GM21515 (cell line): Measurements from ENCODE around the gene YTHDC2.

Experiments used
- ATAC-seq: cut with Tn5 transposase; IDR thresholded peaks from one replicate; pipeline ENCODE4 v1.9.1; 2021; ENCODE audit not compliant: unreplicated experiment

The YTHDC2 gene

DNA sequence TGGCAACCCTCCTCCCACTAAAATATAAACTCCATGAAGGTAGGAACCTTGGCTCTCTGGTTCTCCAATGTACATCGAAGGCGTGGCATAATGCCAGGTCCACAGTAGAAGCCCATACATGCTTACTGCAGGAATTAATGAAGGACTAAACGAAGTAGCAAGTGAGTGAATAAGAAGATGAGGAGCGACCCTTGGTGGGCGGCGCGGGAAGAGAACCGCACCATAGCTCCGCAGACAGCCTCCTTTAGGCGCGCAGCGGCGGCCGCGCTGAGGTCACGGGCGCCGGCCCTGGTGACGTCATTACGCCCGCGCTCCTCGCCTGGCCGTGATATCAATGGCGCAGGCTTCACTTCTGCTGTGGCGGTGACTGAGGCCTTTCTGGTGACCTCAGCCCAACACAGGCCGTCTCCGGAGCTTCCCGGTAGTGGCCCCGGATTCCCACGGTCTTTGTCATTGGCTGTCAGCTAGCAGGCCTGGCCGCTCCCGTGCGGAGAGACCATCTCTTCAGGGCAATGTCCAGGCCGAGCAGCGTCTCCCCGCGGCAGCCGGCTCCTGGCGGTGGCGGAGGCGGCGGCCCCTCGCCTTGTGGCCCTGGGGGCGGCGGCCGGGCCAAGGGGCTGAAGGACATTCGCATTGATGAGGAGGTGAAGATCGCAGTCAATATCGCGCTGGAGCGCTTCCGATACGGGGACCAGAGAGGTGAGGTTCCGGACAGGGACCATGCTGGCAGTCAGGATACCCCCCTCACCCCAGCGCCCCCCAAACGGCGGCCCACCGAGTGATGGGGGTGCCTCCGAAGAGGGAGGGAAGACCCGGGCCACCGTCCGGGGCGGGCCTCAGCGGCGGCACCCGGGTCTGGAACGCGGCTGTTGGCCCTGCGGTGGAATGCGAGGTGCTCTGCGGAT is at the start of gene YTHDC2:
Gene YTHDC2 (plus strand): TSS at position 311 of the 905 bp plus-strand sequence. CDS start 202 bp downstream, at position 513.
- ATAC-seq = peak; percentile 99

DNA sequence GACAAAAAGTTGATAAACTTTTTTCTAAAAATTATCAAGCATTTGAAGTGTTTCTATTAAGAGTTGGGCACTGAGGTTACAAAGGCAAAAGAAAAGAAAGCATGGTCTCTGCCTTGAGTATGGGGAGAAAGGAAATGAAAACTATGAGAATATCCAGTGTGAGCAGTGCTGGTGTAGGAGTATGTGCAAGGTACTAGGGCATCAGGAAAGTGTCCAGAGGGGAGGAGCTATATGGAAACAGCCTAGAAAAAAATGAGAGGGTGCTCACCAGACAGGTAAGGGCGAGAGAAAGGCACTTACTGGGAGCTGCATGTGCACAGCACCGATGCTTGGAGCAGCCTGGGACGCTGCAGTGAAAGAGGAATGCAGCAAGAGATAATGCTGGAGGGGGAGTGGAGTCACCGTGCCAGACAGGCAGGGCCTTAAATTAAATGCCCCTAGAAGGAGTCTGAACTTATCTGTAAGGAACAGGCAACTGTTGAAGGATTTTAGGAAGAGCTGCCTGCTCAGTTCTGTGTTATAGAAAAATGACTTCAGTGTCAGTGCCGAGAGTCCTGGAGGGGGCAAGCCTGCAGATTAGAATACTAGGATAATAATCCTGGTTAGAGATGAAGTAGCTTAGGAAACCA is 39.3 kb upstream of the YTHDC2 start:
- no peak for ATAC-seq

DNA sequence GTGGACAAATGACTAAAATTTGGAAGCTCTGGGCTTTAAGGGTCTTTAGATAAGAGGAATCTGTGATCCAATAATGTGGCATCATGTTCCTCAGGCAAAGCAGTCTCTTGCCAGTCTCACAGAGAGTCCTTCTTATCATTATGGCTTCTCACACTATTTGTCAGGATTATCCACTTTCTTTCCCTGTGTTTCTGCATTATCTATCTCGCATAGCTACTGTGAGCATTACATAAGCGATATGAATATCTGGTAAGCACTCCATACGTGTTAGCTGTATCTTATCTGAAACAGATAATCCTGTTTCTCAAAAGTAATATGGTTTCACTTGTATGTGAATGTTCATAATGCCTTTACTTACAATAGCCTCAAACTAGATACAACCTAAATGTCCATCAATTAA is 34.8 kb upstream of the YTHDC2 start:
- no peak for ATAC-seq

DNA sequence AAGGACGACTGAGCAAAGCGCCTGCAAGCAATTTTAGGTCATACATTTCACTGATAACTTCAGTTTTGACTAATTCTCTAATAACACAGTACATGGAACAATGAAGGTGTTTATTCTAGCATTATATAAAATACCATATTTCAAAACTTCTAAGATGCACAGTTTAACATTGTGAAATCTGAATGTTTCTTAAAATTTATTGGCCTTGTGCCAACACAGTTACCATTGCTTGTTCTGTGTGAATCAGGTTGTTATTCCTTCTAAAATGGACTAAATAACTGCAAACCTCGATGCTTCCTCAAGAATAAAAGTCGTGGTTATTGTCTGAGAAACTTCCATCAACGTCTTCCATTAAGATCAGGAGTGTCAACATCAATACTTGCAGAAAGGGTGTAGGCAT is 33.3 kb upstream of the YTHDC2 start:
- no peak for ATAC-seq

DNA sequence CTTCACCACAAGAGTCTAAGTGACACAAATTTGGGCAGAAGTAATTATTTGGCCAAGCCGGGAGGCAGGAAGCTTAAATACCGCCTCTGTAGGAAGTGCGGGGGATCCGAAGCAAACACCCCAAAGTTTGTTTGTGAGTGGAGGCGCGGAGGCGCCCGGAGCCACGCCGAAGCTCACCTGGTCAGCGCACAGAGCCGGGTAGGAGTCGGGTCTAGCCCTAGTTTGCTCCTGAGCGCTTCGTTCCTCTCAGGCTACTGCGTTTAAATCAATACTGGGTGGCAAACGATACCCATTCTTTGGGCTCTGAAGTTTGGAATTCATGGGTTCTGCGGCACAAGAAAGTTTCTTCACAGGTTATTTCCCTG is 26.1 kb upstream of the YTHDC2 start:
- no peak for ATAC-seq

DNA sequence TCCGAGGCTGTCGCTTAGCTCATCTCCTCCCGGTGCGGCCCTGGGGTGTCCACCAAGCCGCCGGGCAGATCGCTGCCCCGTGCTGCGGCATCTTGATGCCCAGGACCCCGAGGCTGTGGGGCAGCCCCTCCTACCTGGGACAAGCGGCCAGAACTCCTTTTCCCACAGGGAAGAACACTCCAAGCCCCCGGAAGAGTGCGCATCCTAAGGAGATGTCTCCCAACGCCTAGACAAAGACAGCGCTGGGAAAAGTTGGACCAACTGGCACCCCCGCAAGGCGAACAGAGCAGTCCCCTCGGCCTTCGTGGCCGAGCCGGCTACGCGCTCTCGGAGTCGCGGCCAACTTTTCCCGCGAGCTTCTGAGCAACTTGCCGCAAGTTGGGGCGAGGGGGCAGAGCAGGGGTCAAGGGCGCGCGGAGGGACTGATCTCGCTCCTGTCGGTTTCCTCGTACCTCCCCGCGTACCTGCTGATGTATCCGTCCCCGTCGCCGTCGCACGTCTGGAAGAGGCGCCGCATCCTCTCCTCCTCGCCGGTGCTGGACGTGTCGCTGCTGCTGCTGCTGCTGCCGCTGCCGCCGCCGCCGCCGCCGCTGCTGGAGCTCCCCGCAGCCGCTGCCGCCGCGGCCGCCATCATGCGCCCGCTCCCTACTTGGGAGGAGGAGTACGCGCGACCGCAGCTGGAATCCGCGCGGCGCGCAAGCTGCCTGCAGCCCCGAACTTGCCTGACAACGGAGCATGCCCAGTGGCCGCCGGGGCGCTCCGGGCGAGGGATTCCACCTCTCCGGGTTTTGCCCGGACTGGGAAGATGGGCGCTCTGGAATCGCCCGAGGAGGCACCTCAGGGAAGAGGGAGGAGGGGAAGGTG is 25.5 kb upstream of the YTHDC2 start, which contains the start of gene MCC:
Gene MCC (minus strand): TSS at position 673 of the 864 bp plus-strand sequence.
- ATAC-seq = no peak

DNA sequence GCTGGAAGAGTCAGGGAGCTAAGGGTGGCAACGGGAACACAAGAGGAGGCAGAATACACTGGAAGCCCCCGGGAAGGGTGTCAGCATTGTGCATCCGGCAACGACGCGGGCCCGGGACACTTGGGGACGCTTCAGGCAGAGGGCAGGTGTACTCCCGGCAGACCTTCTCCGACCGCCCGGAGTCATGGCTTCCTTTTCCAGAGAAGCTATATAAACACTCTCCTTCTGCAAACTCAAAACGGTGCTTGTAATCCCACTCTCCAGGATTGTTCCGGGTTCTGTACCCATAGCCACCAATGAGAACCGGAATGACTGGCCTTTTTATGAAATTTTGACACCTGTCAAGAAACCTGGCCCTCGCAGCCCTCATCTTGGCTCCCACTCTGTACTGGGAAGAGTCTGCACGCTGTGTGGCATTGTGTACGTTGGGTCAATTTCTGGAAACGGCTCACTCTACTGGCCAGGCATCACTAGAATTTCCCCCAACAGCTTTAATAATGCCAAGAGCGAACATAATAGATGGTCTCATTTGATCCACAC is 24.8 kb upstream of the YTHDC2 start:
- ATAC-seq = no peak

DNA sequence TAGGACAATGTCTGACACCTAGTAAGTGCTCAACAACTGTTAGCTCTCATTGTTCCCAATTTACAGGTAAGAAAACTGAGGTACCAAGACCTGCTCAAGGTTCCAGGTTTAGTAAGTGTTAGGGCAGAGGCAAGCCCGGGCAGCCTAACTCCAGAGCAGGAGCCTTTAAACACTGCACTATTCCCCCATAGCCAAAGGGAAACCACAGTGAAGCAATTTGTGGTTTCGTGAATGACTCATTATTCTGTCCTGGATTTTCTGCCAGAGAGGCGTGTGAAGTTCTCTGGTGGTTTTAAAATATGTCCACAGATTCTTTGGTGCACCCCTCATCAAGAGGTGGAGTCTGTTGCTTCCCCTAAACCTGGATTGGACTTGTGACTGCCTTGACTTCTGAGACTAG is 24.2 kb upstream of the YTHDC2 start:
- ATAC-seq = peak; percentile 52

DNA sequence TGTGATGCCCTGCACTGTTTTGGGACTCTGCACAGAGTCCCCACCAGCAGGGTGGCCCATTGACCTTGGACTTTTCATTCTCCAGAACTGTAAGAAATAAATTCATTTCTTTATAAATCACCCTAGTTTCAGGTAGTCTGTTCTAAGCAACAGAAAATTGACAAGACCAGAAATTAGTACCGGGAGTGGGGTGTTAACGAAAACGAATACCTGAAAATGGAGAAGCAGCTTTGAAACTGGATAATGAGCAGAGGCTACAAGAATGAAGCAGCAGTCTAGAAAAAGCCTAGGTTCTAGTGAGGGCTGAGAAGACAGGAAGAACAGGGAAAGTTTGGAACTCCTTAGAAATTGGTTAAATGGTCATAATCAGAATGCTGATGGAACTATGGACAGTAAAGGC is 23.2 kb upstream of the YTHDC2 start:
- ATAC-seq = no peak

DNA sequence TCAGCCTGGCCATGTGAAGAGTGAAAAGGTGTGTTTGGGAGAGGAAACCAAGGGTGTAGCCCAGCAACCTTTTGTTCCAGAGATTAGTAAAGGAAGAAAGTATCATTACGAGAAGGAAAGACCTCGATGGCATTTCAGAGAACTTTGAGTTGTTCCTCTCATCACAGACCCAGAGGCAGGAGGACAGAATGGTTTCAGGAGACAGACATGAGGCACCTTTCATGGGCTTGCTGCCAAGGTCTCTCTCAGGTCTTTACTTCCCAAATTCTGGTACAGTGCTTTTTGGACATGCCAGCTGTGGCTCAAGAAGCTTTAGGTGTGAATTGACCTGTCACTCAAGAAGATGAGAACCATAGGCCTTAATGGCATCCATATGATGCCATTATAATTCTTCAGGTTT is 22.5 kb upstream of the YTHDC2 start:
- no peak for ATAC-seq

DNA sequence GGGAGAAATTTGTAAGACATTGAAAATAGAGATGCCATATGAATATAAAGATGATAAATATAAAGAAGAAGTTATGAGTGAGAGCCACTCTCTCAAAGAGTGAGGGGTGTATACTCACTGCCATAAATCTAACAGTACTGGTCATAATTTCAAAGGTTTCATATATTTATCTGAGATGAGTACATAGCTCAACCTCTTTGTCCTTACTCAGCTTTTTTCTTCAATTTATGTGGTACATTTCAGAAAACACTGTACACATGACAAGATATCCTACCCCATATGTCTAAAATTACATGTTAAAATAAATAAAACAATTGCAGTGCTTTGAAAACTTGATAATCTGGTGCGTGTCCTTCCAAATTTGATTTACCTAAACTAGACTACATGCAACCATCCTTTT is 20.0 kb upstream of the YTHDC2 start:
- no peak for ATAC-seq

DNA sequence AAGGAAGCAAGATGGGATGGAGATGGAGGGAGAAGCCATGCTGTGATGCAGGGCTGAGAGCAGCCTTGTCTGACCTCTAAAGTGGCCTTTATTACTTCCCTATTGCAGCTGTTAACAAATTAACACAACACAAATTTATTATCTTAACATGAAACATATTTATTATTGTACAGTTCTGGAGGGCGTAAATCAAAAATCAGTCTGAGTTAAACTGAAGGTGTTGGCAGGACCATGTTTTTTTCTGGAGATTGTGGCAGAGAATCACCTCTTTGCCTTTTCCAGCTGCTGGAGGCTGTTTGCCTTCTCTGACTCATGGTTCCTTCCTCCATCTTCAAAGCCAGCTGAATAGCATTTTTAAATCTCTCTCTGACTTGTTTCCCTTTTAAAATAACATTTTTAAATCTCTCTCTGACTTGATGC is 18.1 kb upstream of the YTHDC2 start:
- ATAC-seq = no peak

DNA sequence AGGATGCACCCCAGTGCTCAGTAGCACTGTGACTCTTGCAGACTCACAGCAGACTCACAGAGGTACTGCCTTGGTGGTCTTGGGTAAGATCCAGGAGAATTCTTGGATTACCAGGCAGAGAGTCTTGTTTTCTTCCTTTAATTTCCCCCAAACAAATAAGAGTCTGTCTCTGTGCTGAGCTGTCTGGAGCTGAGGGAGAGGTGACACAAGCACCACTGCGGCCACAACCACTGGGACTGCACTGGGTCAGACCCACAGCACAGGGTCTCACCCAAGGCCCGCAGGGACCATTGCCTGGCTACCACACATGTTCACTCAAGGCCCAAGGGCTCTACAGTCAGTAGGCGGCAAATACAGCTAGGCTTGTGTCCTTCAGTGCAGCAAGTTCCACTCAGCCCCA is 11.4 kb upstream of the YTHDC2 start:
- ATAC-seq = no peak

DNA sequence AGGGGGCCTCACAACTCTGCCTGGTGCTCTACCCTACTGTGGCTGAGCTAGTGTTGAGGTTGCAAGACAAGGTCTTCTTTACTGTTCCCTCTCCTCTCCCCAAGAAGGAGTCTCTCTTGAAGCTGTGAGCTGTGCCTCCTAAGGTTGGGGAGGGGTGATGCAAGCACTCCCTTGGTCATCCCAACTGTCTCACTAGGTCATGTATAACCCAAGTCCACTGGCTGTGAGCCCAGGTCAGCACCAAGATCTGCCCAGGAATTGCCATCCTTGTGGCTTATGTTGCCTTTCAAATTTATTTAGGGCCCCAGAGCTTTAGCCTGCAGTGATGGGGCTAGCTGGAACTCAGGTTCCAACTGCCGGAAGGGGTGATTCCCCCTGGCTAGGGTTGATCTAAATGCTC is 10.3 kb upstream of the YTHDC2 start:
- no peak for ATAC-seq

DNA sequence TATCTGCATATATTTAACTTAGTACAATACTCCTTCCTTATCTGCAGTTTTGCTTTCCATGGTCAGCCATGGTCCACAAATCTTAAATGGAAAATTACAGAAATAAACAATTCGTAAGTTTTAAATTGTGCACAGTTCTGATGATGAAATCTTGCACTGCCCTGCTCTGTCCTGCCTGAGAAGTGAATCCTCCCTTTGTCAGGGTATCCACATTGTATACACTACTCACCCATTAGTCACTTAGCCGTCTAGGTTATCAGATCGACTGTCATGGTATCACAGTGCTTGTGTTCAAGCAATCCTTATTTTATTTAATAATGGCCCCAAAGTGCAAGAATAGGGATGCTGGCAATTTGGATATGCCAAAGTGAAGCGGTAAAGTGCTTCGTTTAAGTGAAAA is 8.3 kb upstream of the YTHDC2 start:
- ATAC-seq = no peak

DNA sequence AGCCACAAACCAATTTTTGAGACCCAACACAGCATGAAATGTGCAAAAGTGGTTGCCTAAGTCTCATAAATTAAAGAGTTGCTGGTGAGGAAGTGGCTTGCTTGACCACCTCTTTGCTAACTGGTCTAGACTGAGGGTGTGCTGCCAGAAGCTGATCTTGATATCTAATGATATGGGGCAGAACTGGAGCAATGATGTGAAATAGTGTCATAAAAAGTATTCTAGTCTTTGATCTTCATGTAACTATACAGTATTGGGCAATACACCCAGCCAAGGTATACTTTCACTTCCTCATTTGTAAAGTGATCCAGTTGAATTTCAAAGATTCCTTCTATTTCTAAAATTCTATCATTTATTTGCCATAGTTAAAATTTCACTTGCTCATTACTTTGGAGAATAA is 5.9 kb upstream of the YTHDC2 start:
- ATAC-seq = no peak

DNA sequence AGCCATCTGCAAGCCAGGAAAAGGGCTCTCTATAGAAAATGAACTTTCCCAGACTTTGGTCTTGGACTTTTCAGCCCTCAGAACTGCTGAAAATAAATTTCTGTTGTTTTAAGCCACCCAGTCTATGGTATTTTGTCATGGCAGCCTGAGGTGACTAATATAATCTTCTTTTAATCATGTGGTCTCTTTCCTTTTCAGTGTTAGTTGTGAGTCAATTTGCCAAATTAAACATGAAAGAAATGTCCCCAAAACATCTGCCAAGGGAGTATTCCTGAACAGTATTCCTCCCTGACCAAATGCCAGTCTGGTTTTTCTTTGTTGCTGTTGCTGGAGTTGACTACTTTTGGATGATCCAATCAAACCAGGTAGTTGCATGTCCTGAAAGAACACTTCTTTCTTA is 4.7 kb upstream of the YTHDC2 start:
- no peak for ATAC-seq

DNA sequence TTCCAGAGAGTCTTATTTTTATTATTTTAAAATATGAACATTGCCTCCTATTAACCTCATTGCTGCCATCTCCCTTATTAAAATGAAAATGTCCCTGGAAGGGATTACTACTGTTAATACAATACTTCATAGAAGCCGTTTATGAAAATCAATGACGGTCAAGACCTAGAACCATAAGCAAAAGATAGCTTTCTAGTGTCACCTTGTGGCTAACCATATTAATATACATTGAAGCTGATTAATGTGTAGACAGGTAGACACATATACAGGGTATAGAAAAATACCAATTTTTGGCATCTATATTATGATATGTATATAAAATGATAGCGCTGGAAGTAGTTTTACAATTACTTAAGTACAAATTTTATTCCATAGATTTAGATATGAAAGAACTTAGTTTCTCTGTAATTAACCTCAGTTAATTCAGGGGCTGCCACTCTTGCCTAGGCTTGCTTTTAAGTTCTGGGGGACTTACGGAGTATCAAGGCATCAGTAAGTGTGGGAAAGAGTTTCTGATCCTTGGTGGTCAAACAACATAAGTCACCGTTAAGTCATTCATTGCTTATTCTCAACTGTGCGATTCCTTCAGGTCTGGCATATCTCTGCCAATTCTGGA is 2.5 kb upstream of the YTHDC2 start:
- no peak for ATAC-seq

DNA sequence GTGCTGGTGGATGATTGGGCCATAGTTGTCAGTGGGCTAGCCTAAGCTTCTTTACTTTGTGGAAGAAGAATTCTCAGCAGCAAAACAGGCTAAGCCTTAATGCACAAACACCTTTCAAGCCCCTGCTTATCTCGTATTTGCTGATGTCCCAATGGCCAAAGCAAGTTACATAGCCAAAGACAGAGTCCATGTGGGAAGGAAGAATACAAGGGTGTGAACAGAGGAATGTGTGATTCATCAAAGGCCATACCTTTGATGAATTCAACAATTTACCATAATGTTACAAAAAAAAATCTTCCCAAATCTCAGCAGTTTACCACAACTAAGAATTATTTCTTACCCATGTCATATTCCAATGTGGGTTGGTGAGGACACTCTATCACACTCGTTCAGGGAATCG is 1.2 kb upstream of the YTHDC2 start:
- ATAC-seq = no peak

DNA sequence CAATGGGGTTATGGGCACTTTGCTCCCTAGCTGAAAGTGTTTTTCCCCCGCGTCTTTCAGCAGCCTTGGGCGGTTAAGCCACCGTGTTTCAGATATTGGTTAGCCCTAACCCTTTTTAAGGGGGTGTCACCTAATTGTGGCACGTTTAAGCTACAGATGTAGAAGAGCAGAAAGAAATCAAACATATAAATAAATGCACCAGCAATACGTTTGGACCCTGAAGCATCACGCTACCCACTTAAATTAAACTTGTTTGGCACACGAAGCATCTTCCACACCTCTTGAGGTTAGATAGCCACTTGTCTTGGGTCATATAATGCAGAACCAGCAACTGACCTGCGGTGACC is 768 bp downstream of the YTHDC2 start:
- ATAC-seq = no peak

DNA sequence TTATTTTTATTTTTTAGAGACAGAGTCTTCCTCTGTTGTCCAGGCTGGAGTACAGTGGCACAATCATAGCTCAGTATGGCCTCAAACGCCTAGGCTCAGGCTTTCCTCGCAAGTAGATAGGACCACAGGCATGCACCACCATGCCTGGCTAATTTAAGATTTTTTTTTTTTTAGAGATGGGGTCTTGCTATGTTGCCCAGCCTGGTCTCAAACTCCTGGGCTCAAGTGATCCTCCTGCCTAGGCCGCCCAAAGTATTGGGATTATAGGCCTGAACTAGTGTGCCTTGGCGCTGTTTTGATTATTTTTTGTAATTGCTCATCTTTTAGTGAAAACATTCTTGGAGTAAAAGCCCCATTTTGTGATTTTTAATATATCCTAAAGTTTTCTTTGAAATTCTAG is 5.4 kb downstream of the YTHDC2 start:
- ATAC-seq = no peak
